GM12878 (cell line): ENCODE data around the gene CD151. TPM values are rescaled to one million over a fixed set of nuclear protein-coding genes. Genes with fewer than 3 reads are reported as not detected.

Experiments
- ATAC-seq: fragments of 200-7000 bp; cut with Tn5 transposase; 3 replicates; pipeline ENCODE4 v1.9.1; 2020; ENCODE audit warnings: mild to moderate bottlenecking, moderate library complexity
- BruUV-seq: library from RNA; stranded (reverse); fragments of 400-500 nt; replicated peaks from 2 replicates; lab custom pipeline; 2021; lab: Mats Ljungman, UMichigan
- CTCF ChIA-PET: fragments of 300-600 bp; sonication (Branson Sonifier 250); formaldehyde crosslinking; extraction: SDS; loops from one replicate; lab custom pipeline; 2021; ENCODE audit warnings: inconsistent platforms; lab: Yijun Ruan, JAX
- POLR2A ChIA-PET: fragments of 350-600 bp; formaldehyde crosslinking; extraction: SDS; loops from one replicate; lab custom pipeline; 2021; ENCODE audit warnings: inconsistent platforms; lab: Charles Lee
- RAD21 ChIA-PET: fragments of 300-600 bp; sonication (Branson Sonifier 250); formaldehyde crosslinking; loops from one replicate; lab custom pipeline; 2023; ENCODE audit warnings: antibody characterized with exemption; ENCODE audit not compliant: unreplicated experiment; lab: Charles Lee
- SMC1A ChIA-PET: fragments of 300-600 bp; sonication (Branson Sonifier 250); formaldehyde crosslinking; loops from one replicate; lab custom pipeline; 2023; ENCODE audit not compliant: unreplicated experiment, uncharacterized antibody; lab: Charles Lee
- DNase-seq: peaks from one replicate; pipeline ENCODE4 v3.0.0-alpha.2; 2011; ENCODE audit warnings: low read depth, low spot score
- FAIRE-seq: peaks from 3 replicates; lab custom pipeline; 2011; peaks lifted over from hg19 to GRCh38; lab: Jason Lieb, UNC
- H2AFZ ChIP-seq: 2 replicates; pipeline ENCODE4 v1.6.0; 2011; ENCODE audit warnings: low read depth, low read length, control low read depth; ENCODE audit not compliant: control insufficient read depth
- H3K27ac ChIP-seq: 2 replicates; pipeline ENCODE4 v1.5.1; 2011; ENCODE audit warnings: control low read depth; ENCODE audit not compliant: control insufficient read depth, insufficient read depth
- H3K27me3 ChIP-seq, 2 experiments: replicated peaks in 1 of 2; 2 replicates each; pipeline versions ENCODE4 v1.6.0 to v1.6.1; 2011; ENCODE audit warnings: low read length in 1 of 2; ENCODE audit not compliant: control insufficient read depth in 2 of 2, insufficient read depth in 2 of 2
- H3K36me3 ChIP-seq, 2 experiments: 2 replicates each; pipeline ENCODE4 v1.5.1; 2011; ENCODE audit warnings: low read length in 1 of 2; ENCODE audit not compliant: control insufficient read depth in 2 of 2, insufficient read depth in 2 of 2
- H3K4me1 ChIP-seq: 2 replicates; pipeline ENCODE4 v1.6.1; 2011; ENCODE audit warnings: mild to moderate bottlenecking, low read length, moderate library complexity, mixed read lengths; ENCODE audit not compliant: control insufficient read depth, insufficient read depth
- H3K4me2 ChIP-seq: 2 replicates; pipeline ENCODE4 v1.6.0; 2011; ENCODE audit warnings: control low read depth; ENCODE audit not compliant: control insufficient read depth, insufficient read depth
- H3K4me3 ChIP-seq: fragments of 200-600 bp; sonication (generic); 2 replicates; pipeline ENCODE4 v1.5.1; 2016
- H3K79me2 ChIP-seq: 2 replicates; pipeline ENCODE4 v1.6.0; 2011; ENCODE audit warnings: low read length; ENCODE audit not compliant: control insufficient read depth, insufficient read depth
- H3K9ac ChIP-seq: 2 replicates; pipeline ENCODE4 v1.8.0; 2011; ENCODE audit warnings: low read length, control low read depth, mixed read lengths; ENCODE audit not compliant: control insufficient read depth, insufficient read depth
- H3K9me3 ChIP-seq: replicated peaks from 3 replicates; pipeline ENCODE4 v1.5.1; 2011; ENCODE audit warnings: mild to moderate bottlenecking, low read length; ENCODE audit not compliant: control insufficient read depth, insufficient read depth
- H4K20me1 ChIP-seq: 2 replicates; pipeline ENCODE4 v1.6.0; 2011; ENCODE audit not compliant: control insufficient read depth, insufficient read depth
- EGR1 ChIP-seq, 2 experiments: IDR thresholded peaks; 1 replicate in 1 of 2; 2 replicates in 1 of 2; pipeline ENCODE4 v1.6.1; 2011 to 2012; ENCODE audit warnings: low read depth in 2 of 2, low read length in 2 of 2, borderline replicate concordance in 1 of 2, mild to moderate bottlenecking in 1 of 2, moderate library complexity in 1 of 2
- HDAC6 ChIP-seq: fragments of 200-600 bp; sonication (generic); IDR thresholded peaks from one replicate; pipeline ENCODE4 v1.8.0; 2017; ENCODE audit warnings: antibody characterized with exemption; ENCODE audit not compliant: unreplicated experiment
- JUND ChIP-seq: IDR thresholded peaks from 2 replicates; pipeline ENCODE4 v1.6.1; 2012; ENCODE audit warnings: low read depth, mild to moderate bottlenecking, low read length, improper control_type of control experiment, moderate library complexity
- KDM1A ChIP-seq: fragments of 200-600 bp; sonication (generic); IDR thresholded peaks from 2 replicates; pipeline ENCODE4 v1.6.1; 2016; ENCODE audit warnings: borderline replicate concordance
- PML ChIP-seq: IDR thresholded peaks from 2 replicates; pipeline ENCODE4 v1.6.1; 2012; ENCODE audit warnings: low read length, inconsistent platforms
- POLR2A ChIP-seq: IDR thresholded peaks from 2 replicates; pipeline ENCODE4 v1.6.1; 2011; ENCODE audit warnings: low read depth, mild to moderate bottlenecking, low read length
- RBBP5 ChIP-seq: fragments of 200-600 bp; sonication (generic); conservative IDR thresholded peaks from 2 replicates; pipeline ENCODE4 v1.6.1; 2016
- RCOR1 ChIP-seq: conservative IDR thresholded peaks from 2 replicates; pipeline ENCODE4 v1.6.1; 2012; ENCODE audit warnings: low read depth, low read length, improper control_type of control experiment
- RELA ChIP-seq: fragments of 450-650 bp; IDR thresholded peaks from 2 replicates; pipeline ENCODE4 v1.8.0; 2014; ENCODE audit warnings: borderline replicate concordance; ENCODE audit not compliant: partially characterized antibody
- RFX5 ChIP-seq: IDR thresholded peaks from 2 replicates; pipeline ENCODE4 v1.6.1; 2011; ENCODE audit warnings: low read depth, low read length, improper control_type of control experiment
- TCF7 ChIP-seq: IDR thresholded peaks from 2 replicates; pipeline ENCODE4 v1.6.1; 2014; ENCODE audit warnings: antibody characterized with exemption, borderline replicate concordance
- ZBTB33 ChIP-seq: fragments of 450-650 bp; IDR thresholded peaks from 2 replicates; pipeline ENCODE4 v1.6.1; 2017; ENCODE audit warnings: mild to moderate bottlenecking
- whole genome bisulfite sequencing: methylation state at CpG from one replicate; pipeline ENCODE4 v1.1.6; 2016; ENCODE audit warnings: low lambda C conversion rate; ENCODE audit not compliant: insufficient replicate concordance, insufficient coverage; ENCODE audit errors: missing lambda C conversion rate; 5-methylcytosine and 5-hydroxymethylcytosine counted together
- in situ Hi-C: fragments of 300-500 bp; cut with MboI; formaldehyde crosslinking; loops from 9 replicates; pipeline ENCODE4 v1.14.3; 2018; ENCODE audit warnings: mixed read lengths
- intact Hi-C: fragments of 100-400 bp; cut with micrococcal nuclease; formaldehyde crosslinking; loops from one replicate; pipeline ENCODE4 v1.14.2; 2022; ENCODE audit not compliant: unreplicated experiment
- polyA plus RNA-seq, 11 experiments: library from polyadenylated mRNA; depleted of rRNA in 4 of 11; unstranded in 6 of 11; stranded (reverse) in 5 of 11; fragments of >200 nt; fragmentation: Nextera tagmentation in 4 of 11; fragmentation: Illumina TruSeq in 1 of 11; extraction: Ambion mirVana in 4 of 11; extraction: Trizol in 1 of 11; gene quantifications; 1 replicate in 1 of 11; 2 replicates in 10 of 11; pipeline versions ENCODE4 v1.2.1 to v1.2.3, GENCODE V29; 2011 to 2016; ENCODE audit warnings: inconsistent platforms in 2 of 11, missing spikeins in 2 of 11, low read depth in 1 of 11
- total RNA-seq, 4 experiments: library from RNA; depleted of rRNA in 3 of 4; stranded (reverse); fragments of >200 nt in 3 of 4; fragmentation: Illumina TruSeq in 1 of 4; extraction: Trizol in 1 of 4; gene quantifications; 2 replicates each; pipeline versions ENCODE4 v1.2.1 to v1.2.3, GENCODE V29; 2013 to 2021
- TF ChIP-seq, protein P1 (sequence below): IDR thresholded peaks from 2 replicates; pipeline ENCODE4 v1.6.1; 2011; ENCODE audit warnings: borderline replicate concordance, low read depth, mild to moderate bottlenecking, moderate library complexity, mixed read lengths, low read length; ENCODE audit not compliant: insufficient read depth; ENCODE audit errors: extremely low read length

Gene CD151
- total and polyA plus RNA-seq, 10 of the 15 experiments (the other 5 are each of a cell fraction or from before 2014, with no cell fraction given) = 0.52 to 41.7 (median 14.7) TPM

DNA sequence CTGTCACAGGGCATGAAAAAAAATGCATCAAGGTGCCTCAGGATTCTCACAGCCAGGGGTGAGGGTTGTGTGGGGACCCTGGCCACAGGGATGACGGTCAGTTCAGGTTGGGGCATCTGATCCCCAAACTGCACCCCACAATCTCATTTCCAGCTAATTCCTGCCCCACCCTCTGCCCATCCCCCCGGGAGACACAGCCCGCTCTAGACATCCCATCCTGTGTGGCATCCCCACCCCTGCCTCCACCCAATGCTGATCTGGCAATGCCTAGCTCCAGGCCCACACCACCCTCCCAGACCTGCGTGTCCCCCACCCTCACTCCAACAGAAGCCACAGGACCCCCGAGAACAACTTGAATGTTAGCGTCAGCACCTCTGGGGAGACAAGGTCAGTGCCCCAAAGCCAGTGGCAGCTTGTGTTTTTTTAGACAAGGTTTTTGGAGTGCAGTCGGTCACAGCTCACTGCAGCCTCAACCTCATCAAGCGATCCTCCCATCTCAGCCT is 35.2 kb downstream of the CD151 start:
- TF ChIP-seq HDAC6 (no peak), ZBTB33 (no peak), RCOR1 (no peak), RFX5 (no peak), EGR1 (IDR thresholded peaks at IDR 0.05; ENCODE audit: borderline replicate concordance in 1 of 2, low read depth in 2 of 2, low read length in 2 of 2) (no peak), POLR2A (no peak), PML (no peak), TCF7 (no peak), JUND (no peak), RBBP5 (no peak), KDM1A (no peak), RELA (no peak)
- TF ChIP-seq, protein P1, sequence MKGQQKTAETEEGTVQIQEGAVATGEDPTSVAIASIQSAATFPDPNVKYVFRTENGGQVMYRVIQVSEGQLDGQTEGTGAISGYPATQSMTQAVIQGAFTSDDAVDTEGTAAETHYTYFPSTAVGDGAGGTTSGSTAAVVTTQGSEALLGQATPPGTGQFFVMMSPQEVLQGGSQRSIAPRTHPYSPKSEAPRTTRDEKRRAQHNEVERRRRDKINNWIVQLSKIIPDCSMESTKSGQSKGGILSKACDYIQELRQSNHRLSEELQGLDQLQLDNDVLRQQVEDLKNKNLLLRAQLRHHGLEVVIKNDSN = no peak
- TF ChIP-seq, all 136 proteins: peak for 0
- ATAC-seq (no peak), DNase-seq (no peak), FAIRE-seq (no peak)
- Histone ChIP-seq H3K27me3 (no peaks in the 10 kb centered on the region), H3K36me3 (no peaks in the 10 kb centered on the region; a peak in 1 of 4 replicates), H3K79me2 (no peaks in the 10 kb centered on the region), H3K9me3 (no peaks in the 10 kb centered on the region), H3K9ac (no peak overlapping the region), H3K4me3 (no peak overlapping the region), H3K4me1 (no peaks in the 10 kb centered on the region), H3K27ac (no peak overlapping the region), H3K4me2 (no peak overlapping the region), H4K20me1 (no peaks in the 10 kb centered on the region), H2AFZ (no peak overlapping the region)
- RAD21 ChIA-PET = no interaction called here
- intact Hi-C loops (no loop called here), in situ Hi-C loops (no loop called here)
- POLR2A ChIA-PET = no interaction called here
- 41% methylated on average over 8 of the region's 8 CpGs for WGBS
- SMC1A ChIA-PET = no interaction called here
- CTCF ChIA-PET = no interaction called here
- no TSS peak for BruUV-seq
